Chondrocyte (in vitro differentiated cells): Measurements from ENCODE around the gene NFASC. TPM values are rescaled to one million over a fixed set of nuclear protein-coding genes. Genes with fewer than 3 reads are reported as not detected.

Source experiments
- DNase-seq: peaks from one replicate; pipeline ENCODE4 v3.0.0; 2021; ENCODE audit warnings: mixed read lengths, low spot score
- H3K27ac Mint-ChIP-seq: one replicate; pipeline ENCODE4 v1.8.0; 2021; ENCODE audit warnings: mild to moderate bottlenecking, moderate library complexity, mixed read lengths; ENCODE audit not compliant: unreplicated experiment
- H3K27me3 Mint-ChIP-seq: 2 replicates; pipeline ENCODE4 v1.8.0; 2021; ENCODE audit warnings: low read depth, mixed read lengths
- H3K36me3 Mint-ChIP-seq: 2 replicates; pipeline ENCODE4 v1.8.0; 2021; ENCODE audit warnings: low read depth, mixed read lengths
- H3K4me1 Mint-ChIP-seq: 2 replicates; pipeline ENCODE4 v1.8.0; 2021; ENCODE audit warnings: low read depth, mild to moderate bottlenecking, mixed read lengths
- H3K4me3 Mint-ChIP-seq: one replicate; pipeline ENCODE4 v1.8.0; 2021; ENCODE audit warnings: mild to moderate bottlenecking, moderate library complexity, mixed read lengths; ENCODE audit not compliant: unreplicated experiment
- H3K9me3 Mint-ChIP-seq: 2 replicates; pipeline ENCODE4 v1.8.0; 2021; ENCODE audit warnings: low read depth, mixed read lengths
- total RNA-seq: library from RNA; stranded (reverse); gene quantifications from 3 replicates; pipeline ENCODE4 v1.2.1, GENCODE V29; 2021
- TF ChIP-seq, protein P1 (sequence below): fragments of 200-600 bp; sonication (generic); IDR thresholded peaks from 2 replicates; pipeline ENCODE4 v1.5.0; 2021; ENCODE audit warnings: antibody characterized with exemption, mild to moderate bottlenecking, moderate library complexity

The NFASC gene
- total RNA-seq, 1 donor from 2014 or later: 0.20 TPM

GRCh38 chr1:205042911-205043806 is 172.5 kb downstream of the NFASC start, which contains the start of gene CNTN2:
Gene CNTN2 (plus strand): TSS chr1:205043212. CDS start chr1:205053186, 9,974 bp downstream.
- H3K36me3 Mint-ChIP-seq: no peaks in the 10 kb centered on the region
- TF ChIP-seq, protein P1, sequence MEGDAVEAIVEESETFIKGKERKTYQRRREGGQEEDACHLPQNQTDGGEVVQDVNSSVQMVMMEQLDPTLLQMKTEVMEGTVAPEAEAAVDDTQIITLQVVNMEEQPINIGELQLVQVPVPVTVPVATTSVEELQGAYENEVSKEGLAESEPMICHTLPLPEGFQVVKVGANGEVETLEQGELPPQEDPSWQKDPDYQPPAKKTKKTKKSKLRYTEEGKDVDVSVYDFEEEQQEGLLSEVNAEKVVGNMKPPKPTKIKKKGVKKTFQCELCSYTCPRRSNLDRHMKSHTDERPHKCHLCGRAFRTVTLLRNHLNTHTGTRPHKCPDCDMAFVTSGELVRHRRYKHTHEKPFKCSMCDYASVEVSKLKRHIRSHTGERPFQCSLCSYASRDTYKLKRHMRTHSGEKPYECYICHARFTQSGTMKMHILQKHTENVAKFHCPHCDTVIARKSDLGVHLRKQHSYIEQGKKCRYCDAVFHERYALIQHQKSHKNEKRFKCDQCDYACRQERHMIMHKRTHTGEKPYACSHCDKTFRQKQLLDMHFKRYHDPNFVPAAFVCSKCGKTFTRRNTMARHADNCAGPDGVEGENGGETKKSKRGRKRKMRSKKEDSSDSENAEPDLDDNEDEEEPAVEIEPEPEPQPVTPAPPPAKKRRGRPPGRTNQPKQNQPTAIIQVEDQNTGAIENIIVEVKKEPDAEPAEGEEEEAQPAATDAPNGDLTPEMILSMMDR: no peak
- H3K9me3 Mint-ChIP-seq: no peaks in the 10 kb centered on the region
- peaks cover 73% of the 10 kb centered on the region for H3K27me3 Mint-ChIP-seq
- no peaks in the 10 kb centered on the region for H3K4me1 Mint-ChIP-seq
- DNase-seq: no peak
- no peak within 1 kb of the TSS for H3K4me3 Mint-ChIP-seq
- no peak within 1 kb of the TSS for H3K27ac Mint-ChIP-seq

DNA sequence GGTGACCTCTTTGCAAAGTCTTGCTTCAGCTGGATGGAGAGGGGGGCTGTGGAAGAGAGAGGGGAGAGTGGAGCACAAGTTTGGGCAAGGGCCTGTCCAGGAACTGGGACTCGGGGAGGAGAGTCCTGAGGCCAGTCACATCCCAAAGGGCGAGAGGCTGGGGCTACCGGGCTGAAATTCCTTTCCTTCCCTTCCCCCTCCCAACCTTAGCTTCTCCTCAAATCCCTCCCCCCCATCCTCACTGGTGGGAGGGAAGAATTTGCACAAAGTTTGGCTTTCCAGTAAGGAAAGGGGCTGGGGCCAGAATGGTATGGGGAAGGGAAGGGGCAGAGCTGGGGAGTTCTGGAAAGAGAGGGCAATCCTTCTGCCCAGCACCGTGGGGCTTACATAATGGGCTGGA is 173.2 kb downstream of the NFASC start:
- TF ChIP-seq, protein P1: no peak
- Mint-ChIP-seq H3K4me3 (no peak overlapping the region), H3K36me3 (no peaks in the 10 kb centered on the region), H3K4me1 (no peaks in the 10 kb centered on the region), H3K27ac (no peak overlapping the region), H3K27me3 (peaks cover 69% of the 10 kb centered on the region), H3K9me3 (no peaks in the 10 kb centered on the region)
- DNase-seq: no peak

GRCh38 chr1:205044741-205045140 is 174.1 kb downstream of the NFASC start:
- no peak overlapping the region for H3K4me3 Mint-ChIP-seq
- H3K27me3 Mint-ChIP-seq: peaks cover 64% of the 10 kb centered on the region
- H3K36me3 Mint-ChIP-seq: no peaks in the 10 kb centered on the region
- TF ChIP-seq, protein P1: no peak
- no peaks in the 10 kb centered on the region for H3K9me3 Mint-ChIP-seq
- no peak overlapping the region for H3K27ac Mint-ChIP-seq
- no peaks in the 10 kb centered on the region for H3K4me1 Mint-ChIP-seq
- no peak for DNase-seq

GRCh38 chr1:205045146-205045545 is 174.5 kb downstream of the NFASC start:
- Mint-ChIP-seq H3K4me1 (no peaks in the 10 kb centered on the region), H3K27ac (no peak overlapping the region), H3K9me3 (no peaks in the 10 kb centered on the region), H3K27me3 (peaks cover 60% of the 10 kb centered on the region), H3K4me3 (no peak overlapping the region), H3K36me3 (no peaks in the 10 kb centered on the region)
- TF ChIP-seq, protein P1: no peak
- no peak for DNase-seq

GRCh38 chr1:205046870-205047269 is 176.2 kb downstream of the NFASC start:
- DNase-seq: no peak
- Mint-ChIP-seq H3K4me1 (no peaks in the 10 kb centered on the region), H3K9me3 (no peaks in the 10 kb centered on the region), H3K27me3 (peaks cover 53% of the 10 kb centered on the region), H3K36me3 (no peaks in the 10 kb centered on the region), H3K27ac (no peak overlapping the region), H3K4me3 (no peak overlapping the region)
- TF ChIP-seq, protein P1: no peak
